Ishikawa (cell line): ENCODE data around the gene FAM171A1.

Source experiments
- CEBPB ChIP-seq: IDR thresholded peaks from 2 replicates; pipeline ENCODE4 v1.6.1; 2012
- CREB1 ChIP-seq: IDR thresholded peaks from 2 replicates; pipeline ENCODE4 v1.6.1; 2012; ENCODE audit warnings: low read depth
- EGR1 ChIP-seq: IDR thresholded peaks from 2 replicates; pipeline ENCODE4 v1.6.1; 2012
- EP300 ChIP-seq: IDR thresholded peaks from 2 replicates; pipeline ENCODE4 v1.6.1; 2012; ENCODE audit warnings: borderline replicate concordance
- NFIC ChIP-seq: IDR thresholded peaks from 2 replicates; pipeline ENCODE4 v1.6.1; 2012
- TCF12 ChIP-seq: IDR thresholded peaks from 2 replicates; pipeline ENCODE4 v1.6.1; 2012; ENCODE audit warnings: low read depth
- TEAD4 ChIP-seq: IDR thresholded peaks from 2 replicates; pipeline ENCODE4 v1.6.1; 2012
- YY1 ChIP-seq: IDR thresholded peaks from 2 replicates; pipeline ENCODE4 v1.6.1; 2012; ENCODE audit warnings: low read depth
- ZBTB7A ChIP-seq: IDR thresholded peaks from 2 replicates; pipeline ENCODE4 v1.6.1; 2012; ENCODE audit warnings: low read depth
- TF ChIP-seq, protein P1 (sequence below): IDR thresholded peaks from 2 replicates; pipeline ENCODE4 v1.6.1; 2012; ENCODE audit warnings: low read depth, mild to moderate bottlenecking
- TF ChIP-seq, protein P2 (sequence below): IDR thresholded peaks from 2 replicates; pipeline ENCODE4 v1.6.1; 2012
- TF ChIP-seq, protein P3 (sequence below): IDR thresholded peaks from 2 replicates; pipeline ENCODE4 v1.6.1; 2012

DNA sequence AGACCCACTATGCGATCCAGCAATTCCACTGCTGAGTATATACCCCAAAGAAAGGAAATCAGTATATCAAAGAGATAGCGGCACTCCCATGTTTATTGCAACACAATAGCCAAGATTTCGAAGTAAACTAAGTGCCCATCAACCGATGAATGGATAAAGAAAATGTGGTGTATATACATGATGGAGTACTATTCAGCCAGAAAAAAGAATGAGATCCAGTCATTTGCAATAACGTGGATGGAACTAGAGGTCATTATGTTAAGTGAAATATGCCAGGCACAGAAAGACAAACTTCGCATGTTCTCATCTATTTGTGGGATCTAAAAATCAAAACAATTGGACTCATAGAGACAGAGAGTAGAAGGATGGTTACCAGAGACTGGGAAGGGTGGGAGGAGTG lies 195.5 kb downstream of the FAM171A1 start:
- no peak for TF ChIP-seq EGR1
- no peak for TF ChIP-seq EP300
- TF ChIP-seq CEBPB: no peak
- TF ChIP-seq, protein P1, sequence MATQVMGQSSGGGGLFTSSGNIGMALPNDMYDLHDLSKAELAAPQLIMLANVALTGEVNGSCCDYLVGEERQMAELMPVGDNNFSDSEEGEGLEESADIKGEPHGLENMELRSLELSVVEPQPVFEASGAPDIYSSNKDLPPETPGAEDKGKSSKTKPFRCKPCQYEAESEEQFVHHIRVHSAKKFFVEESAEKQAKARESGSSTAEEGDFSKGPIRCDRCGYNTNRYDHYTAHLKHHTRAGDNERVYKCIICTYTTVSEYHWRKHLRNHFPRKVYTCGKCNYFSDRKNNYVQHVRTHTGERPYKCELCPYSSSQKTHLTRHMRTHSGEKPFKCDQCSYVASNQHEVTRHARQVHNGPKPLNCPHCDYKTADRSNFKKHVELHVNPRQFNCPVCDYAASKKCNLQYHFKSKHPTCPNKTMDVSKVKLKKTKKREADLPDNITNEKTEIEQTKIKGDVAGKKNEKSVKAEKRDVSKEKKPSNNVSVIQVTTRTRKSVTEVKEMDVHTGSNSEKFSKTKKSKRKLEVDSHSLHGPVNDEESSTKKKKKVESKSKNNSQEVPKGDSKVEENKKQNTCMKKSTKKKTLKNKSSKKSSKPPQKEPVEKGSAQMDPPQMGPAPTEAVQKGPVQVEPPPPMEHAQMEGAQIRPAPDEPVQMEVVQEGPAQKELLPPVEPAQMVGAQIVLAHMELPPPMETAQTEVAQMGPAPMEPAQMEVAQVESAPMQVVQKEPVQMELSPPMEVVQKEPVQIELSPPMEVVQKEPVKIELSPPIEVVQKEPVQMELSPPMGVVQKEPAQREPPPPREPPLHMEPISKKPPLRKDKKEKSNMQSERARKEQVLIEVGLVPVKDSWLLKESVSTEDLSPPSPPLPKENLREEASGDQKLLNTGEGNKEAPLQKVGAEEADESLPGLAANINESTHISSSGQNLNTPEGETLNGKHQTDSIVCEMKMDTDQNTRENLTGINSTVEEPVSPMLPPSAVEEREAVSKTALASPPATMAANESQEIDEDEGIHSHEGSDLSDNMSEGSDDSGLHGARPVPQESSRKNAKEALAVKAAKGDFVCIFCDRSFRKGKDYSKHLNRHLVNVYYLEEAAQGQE: no peak
- TF ChIP-seq CREB1: no peak
- TF ChIP-seq, protein P2, sequence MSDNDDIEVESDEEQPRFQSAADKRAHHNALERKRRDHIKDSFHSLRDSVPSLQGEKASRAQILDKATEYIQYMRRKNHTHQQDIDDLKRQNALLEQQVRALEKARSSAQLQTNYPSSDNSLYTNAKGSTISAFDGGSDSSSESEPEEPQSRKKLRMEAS: no peak
- TF ChIP-seq TCF12: no peak
- no peak for TF ChIP-seq ZBTB7A
- no peak for TF ChIP-seq YY1
- TF ChIP-seq TEAD4: no peak
- TF ChIP-seq NFIC: no peak
- TF ChIP-seq, protein P3, sequence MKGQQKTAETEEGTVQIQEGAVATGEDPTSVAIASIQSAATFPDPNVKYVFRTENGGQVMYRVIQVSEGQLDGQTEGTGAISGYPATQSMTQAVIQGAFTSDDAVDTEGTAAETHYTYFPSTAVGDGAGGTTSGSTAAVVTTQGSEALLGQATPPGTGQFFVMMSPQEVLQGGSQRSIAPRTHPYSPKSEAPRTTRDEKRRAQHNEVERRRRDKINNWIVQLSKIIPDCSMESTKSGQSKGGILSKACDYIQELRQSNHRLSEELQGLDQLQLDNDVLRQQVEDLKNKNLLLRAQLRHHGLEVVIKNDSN: no peak
